ENCODE measurements around the gene IL36G. TPM values are rescaled to one million over a fixed set of nuclear protein-coding genes. Genes with fewer than 3 reads are reported as not detected.
"Not testable (repeated sequence)": the region's sequence is repeated elsewhere in the genome, so short reads cannot be mapped to it uniquely, and the experiment has no call there.

Gene IL36G
- total RNA-seq (2022) (not detected in 2 replicates), Bru-seq, nascent RNA (not detected), BruChase-seq, experiment 1, labeled RNA remaining after a 6-hour chase (percentile 18 among the genes with signal in this experiment), BruChase-seq, experiment 2, labeled RNA remaining after a 2-hour chase (percentile 21 among the genes with signal in this experiment)
- long read RNA-seq: 0 reads

- Mint-ChIP-seq H3K27me3 (ENCODE audit: insufficient read depth, unreplicated experiment) (peaks cover 11% of the 10 kb centered on the region), H3K36me3 (ENCODE audit: insufficient read depth, unreplicated experiment) (no peaks in the 10 kb centered on the region), H3K4me3 (ENCODE audit: unreplicated experiment) (no peak within 1 kb of the TSS), H3K4me1 (ENCODE audit: insufficient read depth, unreplicated experiment) (peaks cover 3% of the 10 kb centered on the region), H3K9me3 (ENCODE audit: unreplicated experiment) (no peaks in the 10 kb centered on the region), H3K27ac (ENCODE audit: low read depth, unreplicated experiment) (no peak within 1 kb of the TSS)
- ChIA-PET POLR2A (no interaction called here), CTCF (interaction anchor here (0.7 to 1.0 kb wide), 2 partner anchors 35 to 36 kb away, joined by 3 to 4 read pairs; no protein-coding TSS in a partner anchor)
- no TSS peak for BruUV-seq (replicated peaks)
- intact Hi-C loops (cut with micrococcal nuclease): no loop called here
- no peak for DNase-seq (ENCODE audit: unreplicated experiment)
- TF ChIP-seq CTCF (IDR thresholded peaks at IDR 0.05; ENCODE audit: unreplicated experiment): no peak
Measured at GRCh38 chr2:112977559-112978056, at the start of gene IL36G. TSS of gene IL36G (plus strand) at chr2:112978006. CDS start at chr2:112978639, 633 bp downstream.

- no peak for DNase-seq (ENCODE audit: unreplicated experiment)
- no TSS peak for BruUV-seq (replicated peaks)
- intact Hi-C loops (cut with micrococcal nuclease): no loop called here
- Mint-ChIP-seq H3K27ac (ENCODE audit: low read depth, unreplicated experiment) (no peak overlapping the region), H3K9me3 (ENCODE audit: unreplicated experiment) (no peaks in the 10 kb centered on the region), H3K4me1 (ENCODE audit: insufficient read depth, unreplicated experiment) (peaks cover 8% of the 10 kb centered on the region), H3K36me3 (ENCODE audit: insufficient read depth, unreplicated experiment) (peaks cover 4% of the 10 kb centered on the region), H3K4me3 (ENCODE audit: unreplicated experiment) (no peak overlapping the region), H3K27me3 (ENCODE audit: insufficient read depth, unreplicated experiment) (no peaks in the 10 kb centered on the region)
- ChIA-PET POLR2A (no interaction called here), CTCF (interaction anchor here (1.0 kb wide), 1 partner anchor 8 kb away, joined by 3 read pairs; no protein-coding TSS in a partner anchor)
- no peak for TF ChIP-seq CTCF (IDR thresholded peaks at IDR 0.05; ENCODE audit: unreplicated experiment)
Measured at GRCh38 chr2:112933261-112933660, 44.5 kb upstream of the IL36G start.

- H3K36me3 Mint-ChIP-seq (ENCODE audit: insufficient read depth, unreplicated experiment); H3K9me3 Mint-ChIP-seq (ENCODE audit: unreplicated experiment); BruUV-seq (replicated peaks); H3K4me3 Mint-ChIP-seq (ENCODE audit: unreplicated experiment); POLR2A ChIA-PET; H3K27ac Mint-ChIP-seq (ENCODE audit: low read depth, unreplicated experiment); DNase-seq (ENCODE audit: unreplicated experiment); intact Hi-C loops (cut with micrococcal nuclease); H3K27me3 Mint-ChIP-seq (ENCODE audit: insufficient read depth, unreplicated experiment): not testable (repeated sequence)
- CTCF ChIA-PET: interaction anchor here (0.9 kb wide), 1 partner anchor 9 kb away, joined by 3 read pairs; no protein-coding TSS in a partner anchor
- peaks cover 13% of the 10 kb centered on the region for H3K4me1 Mint-ChIP-seq (ENCODE audit: insufficient read depth, unreplicated experiment)
Measured at GRCh38 chr2:112934117-112934516, 43.7 kb upstream of the IL36G start.

- H3K27me3 Mint-ChIP-seq (ENCODE audit: insufficient read depth, unreplicated experiment): no peaks in the 10 kb centered on the region
- H3K9me3 Mint-ChIP-seq (ENCODE audit: unreplicated experiment): no peaks in the 10 kb centered on the region
- ChIA-PET POLR2A (no interaction called here), CTCF (interaction anchor here (0.7 to 6.9 kb wide), 3 partner anchors 30 to 186 kb away, joined by 3 to 268 read pairs (median 3); no protein-coding TSS in a partner anchor)
- peak overlapping the region; percentile 74 for H3K27ac Mint-ChIP-seq (ENCODE audit: low read depth, unreplicated experiment)
- H3K36me3 Mint-ChIP-seq (ENCODE audit: insufficient read depth, unreplicated experiment): peaks cover 4% of the 10 kb centered on the region
- no peak for TF ChIP-seq CTCF (IDR thresholded peaks at IDR 0.05; ENCODE audit: unreplicated experiment)
- intact Hi-C loops (cut with micrococcal nuclease): no loop called here
- no peak for DNase-seq (ENCODE audit: unreplicated experiment)
- BruUV-seq (replicated peaks): TSS peak; percentile 91
- H3K4me1 Mint-ChIP-seq (ENCODE audit: insufficient read depth, unreplicated experiment): peaks cover 15% of the 10 kb centered on the region
- H3K4me3 Mint-ChIP-seq (ENCODE audit: unreplicated experiment): no peak overlapping the region
Measured at GRCh38 chr2:112936927-112937232, 40.9 kb upstream of the IL36G start.

All from MCF 10A (cell line).